ENCODE data around the gene FAM25C.
"Not testable (repeated sequence)": the region's sequence is repeated elsewhere in the genome, so short reads cannot be mapped to it uniquely, and the experiment has no call there.

FAM25C gene

GRCh38 chr10:47999691-48000090 lies at the start of gene FAM25C:
TSS of gene FAM25C (minus strand) at chr10:47999791. CDS start at chr10:47999765, 26 bp downstream.
- DNase-seq, result not testable (repeated sequence)

- not testable (repeated sequence) for DNase-seq
These were observed 45.0 kb upstream of the FAM25C start for GRCh38 chr10:48044557-48044956.

- not testable (repeated sequence) for DNase-seq
These were observed 31.8 kb upstream of the FAM25C start for GRCh38 chr10:48031390-48031789.

GRCh38 chr10:48002306-48002705 lies 2.7 kb upstream of the FAM25C start:
- not testable (repeated sequence) for DNase-seq

- not testable (repeated sequence) for DNase-seq
These were observed 5.5 kb downstream of the FAM25C start for GRCh38 chr10:47994045-47994444.

GRCh38 chr10:47992560-47992959 lies 7.0 kb downstream of the FAM25C start:
- DNase-seq, result not testable (repeated sequence)

- not testable (repeated sequence) for DNase-seq
These were observed 7.9 kb downstream of the FAM25C start for GRCh38 chr10:47991706-47992105.

- DNase-seq, result not testable (repeated sequence)
These were observed 9.5 kb downstream of the FAM25C start for GRCh38 chr10:47990097-47990496.

GRCh38 chr10:47989542-47989950 lies 10.0 kb downstream of the FAM25C start:
- DNase-seq, result not testable (repeated sequence)

GRCh38 chr10:47988718-47989541 lies 10.7 kb downstream of the FAM25C start:
- not testable (repeated sequence) for DNase-seq

GRCh38 chr10:47987952-47988351 lies 11.6 kb downstream of the FAM25C start:
- not testable (repeated sequence) for DNase-seq

- DNase-seq, result not testable (repeated sequence)
These were observed 13.0 kb downstream of the FAM25C start for GRCh38 chr10:47986413-47987230.

GRCh38 chr10:47975409-47975808 lies 24.2 kb downstream of the FAM25C start:
- not testable (repeated sequence) for DNase-seq

GRCh38 chr10:47973131-47973530 lies 26.5 kb downstream of the FAM25C start:
- not testable (repeated sequence) for DNase-seq

- DNase-seq, result not testable (repeated sequence)
These were observed 27.5 kb downstream of the FAM25C start for GRCh38 chr10:47972077-47972476.

- not testable (repeated sequence) for DNase-seq
These were observed 28.0 kb downstream of the FAM25C start for GRCh38 chr10:47971598-47971997.

GRCh38 chr10:47970047-47970446 lies 29.5 kb downstream of the FAM25C start:
- DNase-seq, result not testable (repeated sequence)

GRCh38 chr10:47968988-47969387 lies 30.6 kb downstream of the FAM25C start:
- not testable (repeated sequence) for DNase-seq

- DNase-seq, result not testable (repeated sequence)
These were observed 35.1 kb downstream of the FAM25C start for GRCh38 chr10:47964280-47965063.

GRCh38 chr10:47962785-47963184 lies 36.8 kb downstream of the FAM25C start:
- not testable (repeated sequence) for DNase-seq

- not testable (repeated sequence) for DNase-seq
These were observed 38.9 kb downstream of the FAM25C start for GRCh38 chr10:47960699-47961098.

GRCh38 chr10:47959677-47960076 lies 39.9 kb downstream of the FAM25C start:
- DNase-seq, result not testable (repeated sequence)

- not testable (repeated sequence) for DNase-seq
These were observed 42.4 kb downstream of the FAM25C start for GRCh38 chr10:47957158-47957557.
